HG03469 (cell line): Measurements from ENCODE around the gene PTPRN2.

Experiments
- ATAC-seq: cut with Tn5 transposase; IDR thresholded peaks from one replicate; pipeline ENCODE4 v1.9.1; 2021; ENCODE audit warnings: mild to moderate bottlenecking, moderate library complexity, moderate number of reproducible peaks; ENCODE audit not compliant: unreplicated experiment

The PTPRN2 gene

GRCh38 chr7:158133057-158133456 is 454.6 kb downstream of the PTPRN2 start:
- no peak for ATAC-seq

GRCh38 chr7:158130023-158130409 is 457.6 kb downstream of the PTPRN2 start:
- ATAC-seq, result no peak

- no peak for ATAC-seq
These were observed 458.3 kb downstream of the PTPRN2 start for GRCh38 chr7:158129037-158130022.

DNA sequence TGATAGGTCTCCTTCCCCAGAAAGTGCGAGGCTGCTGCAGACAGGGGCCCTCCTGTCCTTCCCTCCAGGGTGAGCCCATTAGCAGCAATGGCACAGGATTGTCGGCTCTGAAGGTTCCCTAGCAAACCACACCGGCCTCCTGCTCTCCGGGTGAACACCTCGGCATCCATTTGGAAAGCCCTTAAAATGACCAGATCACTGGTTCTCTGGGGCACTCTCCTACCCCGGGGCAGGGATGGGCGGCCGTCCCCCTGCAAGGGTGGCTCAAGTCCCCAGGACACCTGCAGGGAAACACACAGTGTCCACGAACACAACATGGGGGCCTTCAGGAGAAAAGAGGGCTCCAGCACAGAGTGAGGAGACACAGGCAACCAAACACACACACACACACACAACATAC is 459.1 kb downstream of the PTPRN2 start:
- no peak for ATAC-seq

- no peak for ATAC-seq
These were observed 460.4 kb downstream of the PTPRN2 start for GRCh38 chr7:158127241-158127640.

DNA sequence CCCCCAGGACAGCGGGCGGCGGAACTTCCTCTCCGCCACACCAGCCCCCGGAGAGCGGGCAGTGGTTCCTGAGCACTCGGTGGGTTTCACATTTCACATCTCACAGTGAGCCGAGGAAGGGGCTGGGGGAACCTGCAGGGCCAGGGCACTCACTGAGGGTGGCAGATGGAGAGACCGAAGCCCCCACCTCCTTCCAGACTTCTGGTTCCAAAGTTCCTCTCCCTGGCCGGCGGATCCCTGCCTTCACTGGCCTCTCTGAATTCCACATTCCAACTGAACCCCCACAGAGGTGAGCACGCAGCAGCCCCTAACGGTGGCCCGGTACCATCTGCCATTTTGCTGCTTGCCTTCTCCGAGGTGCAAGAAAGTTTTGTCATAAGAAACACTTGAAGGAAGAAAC is 461.0 kb downstream of the PTPRN2 start:
- no peak for ATAC-seq

- no peak for ATAC-seq
These were observed 461.9 kb downstream of the PTPRN2 start for GRCh38 chr7:158125721-158126120.

DNA sequence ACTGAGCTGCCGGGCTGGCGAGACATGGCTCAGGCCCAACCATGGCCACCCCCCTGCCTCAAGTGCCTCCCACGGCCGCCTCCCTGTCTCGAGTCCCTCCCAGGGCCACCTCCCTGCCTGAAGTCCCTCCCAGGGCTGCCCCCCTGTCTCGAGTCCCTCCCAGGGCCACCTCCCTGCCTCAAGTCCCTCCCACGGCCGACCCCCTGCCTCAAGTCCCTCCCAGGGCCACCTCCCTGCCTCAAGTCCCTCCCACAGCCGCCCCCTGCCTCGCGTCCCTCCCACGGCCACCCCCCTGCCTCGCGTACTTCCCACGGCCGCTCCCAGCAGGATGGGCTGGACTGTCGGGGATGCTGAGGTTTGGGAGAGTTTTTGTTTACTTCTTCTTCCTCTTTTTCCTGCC is 462.5 kb downstream of the PTPRN2 start:
- no peak for ATAC-seq

- ATAC-seq, result no peak
These were observed 462.9 kb downstream of the PTPRN2 start for GRCh38 chr7:158124671-158125079.

DNA sequence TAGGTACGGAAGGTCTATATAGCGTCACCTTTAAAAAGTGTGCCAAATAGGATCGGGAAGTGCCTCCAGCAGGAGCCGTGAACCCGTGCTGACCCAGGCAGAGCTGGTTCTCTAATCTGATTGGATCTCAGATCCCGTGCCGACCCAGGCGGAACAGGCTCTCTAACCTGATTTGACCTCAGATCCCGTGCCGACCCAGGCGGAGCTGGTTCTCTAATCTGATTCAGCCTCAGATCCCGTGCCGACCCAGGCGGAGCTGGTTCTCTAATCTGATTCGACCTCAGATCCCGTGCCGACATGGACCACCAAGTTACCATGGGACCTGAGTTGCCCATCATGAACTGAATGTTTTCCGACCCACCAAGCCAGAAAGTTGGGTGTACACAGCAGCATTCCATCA is 463.9 kb downstream of the PTPRN2 start:
- ATAC-seq, result no peak

DNA sequence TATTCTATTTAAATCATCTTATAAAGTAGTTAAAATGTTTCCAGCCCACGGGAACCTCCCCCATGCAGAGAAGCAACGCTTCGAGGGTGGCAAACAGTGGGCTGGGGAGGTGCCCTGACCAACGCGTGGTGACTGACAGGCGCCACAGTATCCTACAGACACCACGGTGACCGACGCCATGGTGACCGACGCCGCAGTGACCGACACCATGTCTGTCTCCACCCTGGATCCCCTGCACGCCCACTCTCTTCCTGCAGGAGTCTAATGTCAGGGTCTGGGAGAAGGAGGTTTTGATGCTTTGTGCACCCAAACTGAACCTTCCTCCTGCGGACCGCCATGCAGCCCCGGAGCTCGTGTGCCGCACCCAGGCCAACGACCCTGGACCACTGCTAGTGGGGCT is 464.4 kb downstream of the PTPRN2 start:
- no peak for ATAC-seq

- no peak for ATAC-seq
These were observed 466.1 kb downstream of the PTPRN2 start for GRCh38 chr7:158121441-158122045.

GRCh38 chr7:158120716-158121115 is 466.9 kb downstream of the PTPRN2 start:
- no peak for ATAC-seq

GRCh38 chr7:158120316-158120715 is 467.3 kb downstream of the PTPRN2 start:
- ATAC-seq, result no peak

GRCh38 chr7:158117341-158118222 is 470.0 kb downstream of the PTPRN2 start:
- no peak for ATAC-seq

DNA sequence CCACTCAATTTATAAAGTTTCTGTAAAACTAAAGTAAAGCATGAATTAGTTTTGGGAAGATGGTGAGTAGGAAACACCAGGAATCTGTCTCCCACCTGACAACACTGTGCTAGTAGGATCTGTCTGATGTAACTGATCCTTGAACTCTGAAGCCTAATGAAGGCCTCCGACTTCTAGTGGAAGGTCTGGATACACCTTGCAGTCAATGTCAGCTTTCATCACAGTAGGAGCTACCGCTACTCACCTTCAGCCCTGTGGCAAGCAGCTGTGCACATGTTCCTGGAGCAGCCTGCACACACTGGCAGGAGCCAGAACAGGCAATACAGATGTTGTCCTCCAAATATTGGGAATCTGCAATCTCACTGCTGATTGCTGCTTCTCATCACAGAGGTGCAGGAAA is 471.4 kb downstream of the PTPRN2 start:
- ATAC-seq, result no peak

DNA sequence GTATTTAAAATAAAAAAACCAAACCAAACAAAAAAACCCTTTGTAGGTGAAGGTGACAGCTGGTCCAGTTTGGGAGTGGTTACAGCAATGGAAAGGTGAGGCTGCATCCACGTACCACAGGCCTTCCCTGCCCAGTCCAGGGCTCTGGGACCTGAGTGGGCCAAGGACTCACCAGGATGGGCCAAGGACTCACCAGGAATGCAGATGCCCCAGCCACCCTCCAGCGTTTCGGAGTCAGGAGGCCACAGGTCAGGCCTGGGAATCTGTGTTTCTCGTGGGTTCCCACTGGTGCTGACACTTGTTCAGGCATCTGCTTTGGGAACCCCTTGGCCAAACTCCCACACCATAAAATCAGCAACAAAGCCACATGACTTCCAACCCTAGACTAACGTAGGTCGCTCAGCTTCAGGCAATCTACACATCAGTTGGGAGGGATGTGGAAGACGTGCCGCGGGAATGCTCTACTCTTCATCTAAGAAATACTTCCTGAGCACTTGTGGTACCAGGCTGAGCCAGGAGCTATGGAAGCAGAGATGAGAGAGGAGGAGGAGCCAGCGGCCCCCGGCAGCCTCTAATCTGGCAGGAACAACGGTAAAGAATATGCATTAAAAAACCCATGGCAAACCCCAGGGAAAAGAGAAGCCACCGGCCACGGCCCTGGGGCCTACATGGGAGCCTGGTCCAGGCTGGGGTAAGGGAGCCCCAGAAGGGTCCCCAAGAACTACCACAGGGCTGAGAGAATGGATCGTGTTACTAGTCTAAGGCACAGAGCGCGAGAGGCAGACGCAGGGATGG is 473.4 kb downstream of the PTPRN2 start:
- ATAC-seq, result no peak

DNA sequence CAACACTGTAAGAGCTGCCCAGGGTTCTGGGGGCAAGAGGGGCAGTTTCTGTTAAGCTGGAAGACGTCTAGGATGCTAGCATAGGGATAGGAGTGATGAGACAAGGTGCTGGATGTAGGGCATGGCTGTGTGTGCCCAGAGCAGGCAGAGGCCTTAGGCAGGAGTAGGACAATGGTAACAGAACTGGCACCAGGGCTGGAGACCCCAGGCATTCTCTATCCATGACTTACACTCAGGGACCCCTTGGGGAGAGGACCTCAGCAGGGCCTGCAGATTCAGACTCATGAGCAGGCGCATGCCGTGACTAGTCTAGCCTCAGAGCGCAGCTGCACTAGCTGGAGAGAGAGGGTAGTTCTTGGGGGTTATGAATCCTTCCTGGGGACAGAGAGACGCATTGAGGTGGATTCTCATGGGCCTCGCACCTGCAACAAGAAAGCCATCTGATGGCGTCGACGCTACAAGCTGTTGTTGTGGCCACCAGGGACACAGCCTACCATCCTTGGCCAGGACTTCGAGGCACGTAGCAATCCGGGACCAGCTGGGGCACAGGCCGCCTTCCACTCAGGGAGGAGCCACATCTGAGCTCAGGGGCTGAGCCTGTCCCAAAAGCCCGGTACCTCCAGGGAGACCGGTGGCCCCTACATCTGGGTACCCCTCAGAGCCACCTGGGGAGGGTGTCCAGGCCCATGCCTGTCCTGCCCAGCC is 474.1 kb downstream of the PTPRN2 start:
- ATAC-seq, result no peak

DNA sequence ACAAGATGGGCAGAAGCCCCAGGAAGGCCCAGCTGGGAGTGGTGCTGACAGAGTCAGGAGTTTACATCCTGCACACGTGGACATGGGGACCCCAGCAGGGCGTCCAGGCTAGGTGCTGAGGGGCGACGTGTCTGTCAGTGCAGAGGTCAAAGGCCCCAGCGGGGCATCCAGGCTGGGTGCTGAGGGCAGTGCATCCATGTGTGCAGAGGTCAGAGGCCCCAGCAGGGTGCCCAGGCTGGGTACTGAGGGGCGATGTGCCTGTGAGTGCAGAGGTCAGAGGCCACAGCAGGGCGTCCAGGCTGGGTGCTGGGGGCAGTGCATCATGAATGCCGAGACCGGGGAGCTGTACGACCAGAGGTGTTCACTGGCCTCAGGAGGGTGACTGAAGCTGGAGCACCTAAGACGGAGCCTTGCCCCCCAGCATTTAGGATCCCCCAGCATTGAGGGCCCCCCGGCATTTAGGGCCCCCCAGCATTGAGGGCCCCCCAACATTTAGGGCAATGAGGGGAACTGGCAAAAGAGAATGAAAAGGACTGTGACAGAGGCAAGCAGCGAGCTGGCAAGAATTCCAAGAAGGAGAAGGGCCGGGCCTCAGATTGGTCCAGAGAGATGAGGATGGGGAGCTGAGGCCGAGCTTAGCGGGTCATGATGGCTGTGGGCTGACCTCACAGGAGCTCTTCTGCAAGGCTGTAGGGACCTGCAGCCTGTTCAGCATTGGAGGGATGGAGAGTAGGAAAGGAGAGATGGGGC is 474.9 kb downstream of the PTPRN2 start:
- ATAC-seq, result no peak
